Measurements from ENCODE around the gene KIFC1. TPM values are rescaled to one million over a fixed set of nuclear protein-coding genes. Genes with fewer than 3 reads are reported as not detected.
A peak's percentile ranks its signal among the peaks of the same experiment; 100 is the strongest.

Gene KIFC1
- total and polyA plus RNA-seq, 2 donors (not counting 1 experiment from before 2014, with no cell fraction given): 0.79 to 1.0 TPM

GRCh38 chr6:33455051-33455450, 63.4 kb downstream of the KIFC1 start:
- CTCF ChIA-PET: interaction anchor here (0.8 to 2.1 kb wide), 9 partner anchors 20 to 152 kb away, joined by 3 to 8 read pairs (median 4); no protein-coding TSS in a partner anchor
- peak overlapping the region in 4 of 5 experiments; percentile 77 to 94 (median 82) for H3K4me3 ChIP-seq (ENCODE audit: control extremely low read depth in 1 of 5, extremely low read depth in 1 of 5, insufficient read depth in 1 of 5, low read depth in 2 of 5, low read length in 4 of 5)

More at GRCh38 chr6:33455051-33455450, 63.4 kb downstream of the KIFC1 start:
- intact Hi-C loops (cut with micrococcal nuclease): no loop called here
- no peak for TF ChIP-seq CTCF (IDR thresholded peaks at IDR 0.05)
- TF ChIP-seq EZH2 (IDR thresholded peaks at IDR 0.05; ENCODE audit: borderline replicate concordance, insufficient read depth, low read depth, low read length, poor library complexity, severe bottlenecking): no peak
- peaks cover 32% of the 10 kb centered on the region for H3K4me1 Mint-ChIP-seq
- H3K4me3 Mint-ChIP-seq: peak overlapping the region; percentile 99
- Histone ChIP-seq H2AFZ (ENCODE audit: insufficient read depth, low read depth, low read length, poor library complexity, severe bottlenecking) (peak overlapping the region; percentile 88), H3K27me3 (replicated peaks in 1 of 4; ENCODE audit: control extremely low read depth in 1 of 4, control insufficient read depth in 3 of 4, insufficient read depth in 4 of 4, low read length in 3 of 4) (no peaks in the 10 kb centered on the region), H3K4me1 (ENCODE audit: control insufficient read depth in 2 of 2, insufficient read depth in 2 of 2, low read length in 2 of 2) (peaks cover 12 to 21% of the 10 kb centered on the region in 2 donors), H3K27ac (ENCODE audit: low read length in 2 of 2) (peak overlapping the region in 1 of 2 donors; percentile 84), H3K4me2 (replicated peaks; ENCODE audit: low read depth, low read length, poor library complexity, severe bottlenecking) (peak overlapping the region; percentile 92), H4K20me1 (ENCODE audit: control insufficient read depth, insufficient read depth, low read length, poor library complexity, severe bottlenecking) (peaks cover 4% of the 10 kb centered on the region), H3K36me3 (replicated peaks in 1 of 2; ENCODE audit: control extremely low read depth in 1 of 2, control insufficient read depth in 1 of 2, extremely low read depth in 1 of 2, insufficient read depth in 2 of 2, low read length in 1 of 2) (peaks cover 0 to 3% of the 10 kb centered on the region in 2 experiments), H3K9ac (ENCODE audit: low read length) (peak overlapping the region; percentile 79), H3K9me3 (ENCODE audit: control extremely low read depth in 1 of 3, control insufficient read depth in 2 of 3, insufficient read depth in 1 of 3, low read length in 2 of 3) (no peaks in the 10 kb centered on the region), H3K79me2 (ENCODE audit: control insufficient read depth, insufficient read depth, low read length) (peaks cover 40% of the 10 kb centered on the region)
- POLR2A ChIA-PET: interaction anchor here (0.5 to 1.8 kb wide), 7 partner anchors 29 to 183 kb away, joined by 3 to 7 read pairs (median 3); partner anchors contain the start of genes CUTA, RPS18, VPS52 and ZBTB22
- H3K9me3 Mint-ChIP-seq (ENCODE audit: insufficient read depth): no peaks in the 10 kb centered on the region
- H3K27ac Mint-ChIP-seq: peak overlapping the region; percentile 93
- no peak for ATAC-seq (ENCODE audit: low read depth)
- DNase-seq: no peak
- 78% methylated on average over 12 of the region's 16 CpGs for WGBS (ENCODE audit: insufficient coverage)
- no peaks in the 10 kb centered on the region for H3K27me3 Mint-ChIP-seq

All from B cell (primary cell).